ENCODE measurements around the gene ENG. TPM values are rescaled to one million over a fixed set of nuclear protein-coding genes. Genes with fewer than 3 reads are reported as not detected.

ENG gene
- polyA plus RNA-seq, 1 experiment = 17.2 TPM

GRCh38 chr9:127770583-127770904 lies 83.9 kb downstream of the ENG start:
- no peak for DNase-seq (ENCODE audit: low read depth, low spot score)
- Histone ChIP-seq H3K9me3 (ENCODE audit: control insufficient read depth, insufficient read depth, low read length) (no peaks in the 10 kb centered on the region), H3K4me3 (ENCODE audit: low read depth, low read length) (no peak overlapping the region; the same call in 1 of the 2 replicates), H3K27ac (ENCODE audit: low read depth, low read length) (no peak overlapping the region), H3K27me3 (ENCODE audit: control insufficient read depth, insufficient read depth, low read length) (no peaks in the 10 kb centered on the region)
- ChIA-PET CTCF (interaction anchor here (1.2 to 5.3 kb wide), 3 partner anchors 14 to 150 kb away, joined by 3 to 24 read pairs (median 13); partner anchors contain the start of gene TOR2A), POLR2A (interaction anchor here (1.0 to 1.4 kb wide), 4 partner anchors 15 to 42 kb away, joined by 3 to 8 read pairs (median 4); partner anchors contain the start of genes CDK9 and FPGS)
- no peak for TF ChIP-seq CTCF (IDR thresholded peaks at IDR 0.05; ENCODE audit: low read depth, low read length)

GRCh38 chr9:127769929-127770582 lies 84.4 kb downstream of the ENG start:
- ChIA-PET CTCF (interaction anchor here (0.6 to 5.3 kb wide), 3 partner anchors 14 to 317 kb away, joined by 5 to 24 read pairs (median 13); partner anchors contain the start of gene TOR2A), POLR2A (interaction anchor here (1.4 kb wide), 1 partner anchor 24 kb away, joined by 4 read pairs; no protein-coding TSS in a partner anchor)

GRCh38 chr9:127769101-127769500 lies 85.4 kb downstream of the ENG start:
- Histone ChIP-seq H3K9me3 (ENCODE audit: control insufficient read depth, insufficient read depth, low read length) (no peaks in the 10 kb centered on the region), H3K27me3 (ENCODE audit: control insufficient read depth, insufficient read depth, low read length) (peaks cover 2% of the 10 kb centered on the region), H3K4me3 (ENCODE audit: low read depth, low read length) (no peak overlapping the region), H3K27ac (ENCODE audit: low read depth, low read length) (no peak overlapping the region)
- no peak for DNase-seq (ENCODE audit: low read depth, low spot score)
- no peak for TF ChIP-seq CTCF (IDR thresholded peaks at IDR 0.05; ENCODE audit: low read depth, low read length)
- CTCF ChIA-PET = interaction anchor here (5.3 kb wide), 1 partner anchor 34 kb away, joined by 24 read pairs; the partner anchor contains the start of gene TOR2A
- POLR2A ChIA-PET = no interaction called here

More at GRCh38 chr9:127769929-127770582, 84.4 kb downstream of the ENG start:
- H3K27me3 ChIP-seq (ENCODE audit: control insufficient read depth, insufficient read depth, low read length) = peaks cover under 1% of the 10 kb centered on the region
- H3K9me3 ChIP-seq (ENCODE audit: control insufficient read depth, insufficient read depth, low read length) = no peaks in the 10 kb centered on the region
- TF ChIP-seq CTCF (IDR thresholded peaks at IDR 0.05; ENCODE audit: low read depth, low read length) = no peak
- H3K4me3 ChIP-seq (ENCODE audit: low read depth, low read length) = no peak overlapping the region
- no peak for DNase-seq (ENCODE audit: low read depth, low spot score)
- no peak overlapping the region for H3K27ac ChIP-seq (ENCODE audit: low read depth, low read length)

- no peak for TF ChIP-seq CTCF (IDR thresholded peaks at IDR 0.05; ENCODE audit: low read depth, low read length)
- no peaks in the 10 kb centered on the region for H3K9me3 ChIP-seq (ENCODE audit: control insufficient read depth, insufficient read depth, low read length)
- CTCF ChIA-PET = interaction anchor here (5.3 kb wide), 1 partner anchor 34 kb away, joined by 24 read pairs; the partner anchor contains the start of gene TOR2A
- H3K27me3 ChIP-seq (ENCODE audit: control insufficient read depth, insufficient read depth, low read length) = peaks cover 5% of the 10 kb centered on the region
- POLR2A ChIA-PET = no interaction called here
- no peak overlapping the region for H3K4me3 ChIP-seq (ENCODE audit: low read depth, low read length)
- no peak for DNase-seq (ENCODE audit: low read depth, low spot score)
- H3K27ac ChIP-seq (ENCODE audit: low read depth, low read length) = no peak overlapping the region
Observed at GRCh38 chr9:127768698-127769097, 85.8 kb downstream of the ENG start.

- no peak overlapping the region for H3K27ac ChIP-seq (ENCODE audit: low read depth, low read length)
- no peak overlapping the region for H3K4me3 ChIP-seq (ENCODE audit: low read depth, low read length)
- ChIA-PET CTCF (interaction anchor here (1.9 to 5.3 kb wide), 2 partner anchors 33 to 178 kb away, joined by 5 to 24 read pairs; partner anchors contain the start of gene TOR2A), POLR2A (no interaction called here)
- DNase-seq (ENCODE audit: low read depth, low spot score) = no peak
- TF ChIP-seq CTCF (IDR thresholded peaks at IDR 0.05; ENCODE audit: low read depth, low read length) = no peak
- H3K9me3 ChIP-seq (ENCODE audit: control insufficient read depth, insufficient read depth, low read length) = no peaks in the 10 kb centered on the region
- peaks cover 6% of the 10 kb centered on the region for H3K27me3 ChIP-seq (ENCODE audit: control insufficient read depth, insufficient read depth, low read length)
Observed at GRCh38 chr9:127767909-127768331, 86.5 kb downstream of the ENG start.
